Lung (tissue), 12 donors: Measurements from ENCODE around the gene NMUR1. TPM values are rescaled to one million over a fixed set of nuclear protein-coding genes. Genes with fewer than 3 reads are reported as not detected.

Source experiments
- ATAC-seq: fragments of 200-7000 bp; cut with Tn5 transposase; one replicate; pipeline ENCODE4 v1.9.1; 2020; ENCODE audit warnings: moderate number of reproducible peaks; ENCODE audit not compliant: insufficient read depth, low FRiP score
- DNase-seq, 3 donors: peaks; one replicate each; pipeline ENCODE4 v3.0.0-alpha.2; 2013 to 2017
- H3K27ac ChIP-seq, 2 donors: one replicate each; pipeline ENCODE4 v1.5.1; 2013; ENCODE audit warnings: mild to moderate bottlenecking in 2 of 2, moderate library complexity in 2 of 2, control low read depth in 1 of 2, inconsistent platforms in 1 of 2, low read depth in 1 of 2, low read length in 1 of 2
- H3K27me3 ChIP-seq, 3 donors: one replicate each; pipeline ENCODE4 v1.5.1; 2013; ENCODE audit warnings: low read length in 2 of 3; ENCODE audit not compliant: control insufficient read depth in 3 of 3, insufficient read depth in 3 of 3
- H3K36me3 ChIP-seq, 4 donors: one replicate each; pipeline ENCODE4 v1.5.1; 2013; ENCODE audit warnings: low read length in 4 of 4, mild to moderate bottlenecking in 1 of 4, moderate library complexity in 1 of 4; ENCODE audit not compliant: control insufficient read depth in 4 of 4, insufficient read depth in 4 of 4
- H3K4me1 ChIP-seq, 5 donors: one replicate each; pipeline ENCODE4 v1.5.1; 2013; ENCODE audit warnings: low read length in 5 of 5, mild to moderate bottlenecking in 2 of 5, moderate library complexity in 1 of 5; ENCODE audit not compliant: control insufficient read depth in 5 of 5, insufficient read depth in 5 of 5
- H3K4me3 ChIP-seq: one replicate; pipeline ENCODE4 v1.5.1; 2013; ENCODE audit warnings: mild to moderate bottlenecking, control low read depth, moderate library complexity
- H3K9ac ChIP-seq, 2 donors: one replicate each; pipeline ENCODE4 v1.5.1; 2013; ENCODE audit warnings: low read length in 2 of 2, control low read depth in 1 of 2; ENCODE audit not compliant: insufficient read depth in 1 of 2
- H3K9me3 ChIP-seq, 4 donors: one replicate each; pipeline ENCODE4 v1.5.1; 2013; ENCODE audit warnings: low read length in 3 of 4, mild to moderate bottlenecking in 1 of 4, moderate library complexity in 1 of 4; ENCODE audit not compliant: control insufficient read depth in 4 of 4, insufficient read depth in 3 of 4
- CTCF ChIP-seq: IDR thresholded peaks from 2 replicates; pipeline ENCODE4 v1.5.1; 2012; ENCODE audit warnings: mild to moderate bottlenecking; ENCODE audit errors: control extremely low read depth, extremely low read depth
- WGBS, 2 donors: extraction: QIAGEN DNeasy Blood & Tissue Kit; methylation state at CpG; one replicate each; pipeline ENCODE4 v1.1.7; 2013; 5-methylcytosine and 5-hydroxymethylcytosine counted together
- polyA plus RNA-seq, 2 donors: library from polyadenylated mRNA; stranded (reverse); fragments of 200-250 nt; gene quantifications; one replicate each; pipeline ENCODE4 v1.2.1, GENCODE V29; 2013
- total RNA-seq, 2 donors: library from RNA; depleted of rRNA in 1 of 2; stranded (reverse); fragments of >200 nt in 1 of 2; gene quantifications; one replicate each; pipeline ENCODE4 v1.2.1, GENCODE V29; 2014 to 2021
- donor health status: control.
- donor health status: control.
- donor health status: Bipolar disorder and iron deficiency.
- donor health status: healthy.
- donor health status: DM: yes; HTN: yes; CAD: no.

Gene NMUR1
- total and polyA plus RNA-seq, 4 donors: 0.65 to 1.2 (median 0.80) TPM

DNA sequence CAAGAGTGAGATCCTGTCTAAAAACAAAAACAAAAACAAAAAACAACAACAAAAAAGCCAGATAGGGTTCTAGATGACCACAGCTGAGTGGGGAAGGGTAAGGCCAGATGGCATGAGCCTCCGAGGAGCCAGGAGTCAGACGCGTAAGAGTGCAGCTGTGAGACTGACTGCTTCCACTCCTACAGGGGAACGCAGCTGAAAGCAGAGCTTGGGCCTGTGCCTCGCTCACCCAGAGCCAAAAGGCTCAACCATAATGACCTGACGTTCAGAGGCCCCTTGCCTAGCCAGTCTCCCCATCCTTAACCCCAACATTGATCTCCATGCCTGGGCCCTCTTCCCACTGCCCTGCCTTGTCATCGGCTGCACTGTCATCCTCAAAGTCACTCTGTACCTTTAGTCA is 39.4 kb downstream of the NMUR1 start:
- no peaks in the 10 kb centered on the region for H3K4me1 ChIP-seq
- no peaks in the 10 kb centered on the region for H3K27me3 ChIP-seq
- DNase-seq (no peak), ATAC-seq (no peak)
- no peak overlapping the region for H3K4me3 ChIP-seq
- no peak overlapping the region for H3K27ac ChIP-seq
- 91 to 97% methylated on average over 7 of the region's 7 CpGs for WGBS, 2 donors
- H3K36me3 ChIP-seq: no peaks in the 10 kb centered on the region
- no peaks in the 10 kb centered on the region for H3K9me3 ChIP-seq
- H3K9ac ChIP-seq: no peak overlapping the region
- TF ChIP-seq CTCF: no peak

- no peaks in the 10 kb centered on the region for H3K27me3 ChIP-seq
- DNase-seq (no peak), ATAC-seq (no peak)
- H3K9ac ChIP-seq: no peak overlapping the region
- no peaks in the 10 kb centered on the region for H3K36me3 ChIP-seq
- WGBS, 2 donors: 86 to 88% methylated on average over 14 of the region's 14 CpGs
- H3K9me3 ChIP-seq: no peaks in the 10 kb centered on the region
- no peak overlapping the region for H3K27ac ChIP-seq
- no peak overlapping the region for H3K4me3 ChIP-seq
- H3K4me1 ChIP-seq: no peaks in the 10 kb centered on the region
- no peak for TF ChIP-seq CTCF
Observed at GRCh38 chr2:231489990-231490389, 40.3 kb downstream of the NMUR1 start.

DNA sequence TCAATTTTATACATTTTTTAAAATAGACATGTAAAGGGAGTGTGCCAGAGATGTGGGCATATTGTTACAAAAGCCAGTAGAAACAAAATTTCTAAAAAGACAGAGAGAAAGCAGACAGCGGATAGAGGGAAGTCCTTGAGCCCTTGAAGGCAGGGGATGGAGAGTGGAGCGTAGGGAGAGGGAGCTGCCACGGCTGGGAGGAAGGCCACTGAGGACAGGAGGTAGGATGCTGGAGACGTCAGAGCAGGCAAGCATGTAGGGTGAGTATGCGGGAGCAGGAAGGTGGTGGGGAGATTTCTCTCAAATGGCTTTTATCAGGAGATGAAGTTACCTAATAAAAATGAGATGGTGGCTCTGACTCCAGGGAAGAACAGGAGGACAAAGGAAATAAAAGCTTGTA is 41.9 kb downstream of the NMUR1 start:
- Histone ChIP-seq H3K9me3 (no peaks in the 10 kb centered on the region), H3K9ac (no peak overlapping the region), H3K36me3 (no peaks in the 10 kb centered on the region), H3K4me1 (peaks cover 0 to 3% (median 0%) of the 10 kb centered on the region in 5 donors), H3K27ac (no peak overlapping the region), H3K27me3 (no peaks in the 10 kb centered on the region), H3K4me3 (no peak overlapping the region)
- ATAC-seq (no peak), DNase-seq (no peak)
- 82 to 96% methylated on average over 5 of the region's 5 CpGs for WGBS, 2 donors
- no peak for TF ChIP-seq CTCF

GRCh38 chr2:231486851-231487596 is 43.2 kb downstream of the NMUR1 start:
- H3K27me3 ChIP-seq: no peaks in the 10 kb centered on the region
- no peak overlapping the region for H3K9ac ChIP-seq
- no peak for TF ChIP-seq CTCF
- H3K36me3 ChIP-seq: no peaks in the 10 kb centered on the region
- peaks cover 0 to 7% (median 0%) of the 10 kb centered on the region in 5 donors for H3K4me1 ChIP-seq
- no peaks in the 10 kb centered on the region for H3K9me3 ChIP-seq
- 90 to 95% methylated on average over 6 of the region's 6 CpGs for whole genome bisulfite sequencing, 2 donors
- H3K27ac ChIP-seq: no peak overlapping the region
- ATAC-seq: no peak
- H3K4me3 ChIP-seq: no peak overlapping the region
- no peak for DNase-seq
